Upper lobe of left lung (tissue), 4 donors: ENCODE measurements around the gene TMEM232.

Experiments used
- EP300 ChIP-seq, 4 donors: sonication (generic); formaldehyde crosslinking; IDR thresholded peaks; one replicate each; pipeline ENCODE4 v1.5.1; 2017; ENCODE audit warnings: antibody characterized with exemption in 4 of 4, control low read depth in 2 of 4
- TF ChIP-seq, protein P1 (sequence below), 6 experiments: fragments of 450-650 bp in 4 of 6; fragments of 200-600 bp in 2 of 6; sonication (generic) in 2 of 6; IDR thresholded peaks; one replicate each; pipeline ENCODE4 v1.5.1; 2016 to 2019; ENCODE audit warnings: antibody characterized with exemption in 6 of 6

DNA sequence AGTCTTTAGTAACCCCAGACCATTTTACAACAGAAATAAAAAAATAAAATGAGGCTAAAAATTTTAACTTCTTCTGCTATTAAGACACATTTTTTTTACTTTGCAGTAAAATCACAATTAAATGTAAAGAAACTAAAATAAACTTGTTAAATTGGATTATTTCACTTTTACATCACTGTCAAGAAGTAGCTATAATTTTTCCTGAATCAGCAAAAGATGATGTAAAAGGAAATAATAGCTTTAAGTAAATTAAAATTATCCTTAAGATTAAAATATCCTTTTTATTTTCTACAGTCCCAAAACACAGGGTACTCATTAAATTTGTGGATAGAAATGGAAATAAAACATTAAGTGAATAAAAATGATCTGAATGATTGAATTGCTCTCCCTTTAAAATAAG lies 44.5 kb downstream of the TMEM232 start:
- TF ChIP-seq, protein P1, sequence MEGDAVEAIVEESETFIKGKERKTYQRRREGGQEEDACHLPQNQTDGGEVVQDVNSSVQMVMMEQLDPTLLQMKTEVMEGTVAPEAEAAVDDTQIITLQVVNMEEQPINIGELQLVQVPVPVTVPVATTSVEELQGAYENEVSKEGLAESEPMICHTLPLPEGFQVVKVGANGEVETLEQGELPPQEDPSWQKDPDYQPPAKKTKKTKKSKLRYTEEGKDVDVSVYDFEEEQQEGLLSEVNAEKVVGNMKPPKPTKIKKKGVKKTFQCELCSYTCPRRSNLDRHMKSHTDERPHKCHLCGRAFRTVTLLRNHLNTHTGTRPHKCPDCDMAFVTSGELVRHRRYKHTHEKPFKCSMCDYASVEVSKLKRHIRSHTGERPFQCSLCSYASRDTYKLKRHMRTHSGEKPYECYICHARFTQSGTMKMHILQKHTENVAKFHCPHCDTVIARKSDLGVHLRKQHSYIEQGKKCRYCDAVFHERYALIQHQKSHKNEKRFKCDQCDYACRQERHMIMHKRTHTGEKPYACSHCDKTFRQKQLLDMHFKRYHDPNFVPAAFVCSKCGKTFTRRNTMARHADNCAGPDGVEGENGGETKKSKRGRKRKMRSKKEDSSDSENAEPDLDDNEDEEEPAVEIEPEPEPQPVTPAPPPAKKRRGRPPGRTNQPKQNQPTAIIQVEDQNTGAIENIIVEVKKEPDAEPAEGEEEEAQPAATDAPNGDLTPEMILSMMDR (IDR thresholded peaks at IDR 0.05) = no peak
- TF ChIP-seq EP300 (IDR thresholded peaks at IDR 0.05) = no peak
